H9 (cell line): Measurements from ENCODE around the gene ULK4. TPM values are rescaled to one million over a fixed set of nuclear protein-coding genes. Genes with fewer than 3 reads are reported as not detected.

ENCODE experiments used
- DNase-seq: peaks from one replicate; pipeline ENCODE4 v3.0.0-alpha.2; 2017
- H2AFZ ChIP-seq: one replicate; pipeline ENCODE4 v1.6.1; 2013; ENCODE audit warnings: mild to moderate bottlenecking, low read length, control low read depth, moderate library complexity
- H2AK5ac ChIP-seq: 2 replicates; pipeline ENCODE4 v1.6.1; 2013; ENCODE audit warnings: low read length, control low read depth, mixed read lengths; ENCODE audit not compliant: insufficient read length
- H2BK120ac ChIP-seq: one replicate; pipeline ENCODE4 v1.6.1; 2013; ENCODE audit warnings: low read depth, mild to moderate bottlenecking, low read length, control low read depth, inconsistent platforms; ENCODE audit not compliant: poor library complexity, severe bottlenecking
- H2BK12ac ChIP-seq: 2 replicates; pipeline ENCODE4 v1.6.1; 2013; ENCODE audit warnings: low read length, control low read depth, mixed read lengths, low read depth; ENCODE audit not compliant: insufficient read length
- H2BK15ac ChIP-seq: 2 replicates; pipeline ENCODE4 v1.6.1; 2013; ENCODE audit warnings: low read depth, low read length, control low read depth
- H2BK20ac ChIP-seq: one replicate; pipeline ENCODE4 v1.6.1; 2013; ENCODE audit warnings: low read depth, mild to moderate bottlenecking, low read length, control low read depth, inconsistent platforms; ENCODE audit not compliant: poor library complexity, severe bottlenecking
- H2BK5ac ChIP-seq: 2 replicates; pipeline ENCODE4 v1.6.1; 2013; ENCODE audit warnings: low read length, control low read depth, mixed read lengths; ENCODE audit not compliant: insufficient read length
- H3K14ac ChIP-seq: 2 replicates; pipeline ENCODE4 v1.6.1; 2013; ENCODE audit warnings: low read length, control low read depth; ENCODE audit not compliant: insufficient read depth
- H3K18ac ChIP-seq: 2 replicates; pipeline ENCODE4 v1.6.1; 2013; ENCODE audit warnings: low read depth, mild to moderate bottlenecking, mixed read lengths, low read length, control low read depth; ENCODE audit not compliant: insufficient read length
- H3K23ac ChIP-seq: 2 replicates; pipeline ENCODE4 v1.6.1; 2013; ENCODE audit warnings: low read length, control low read depth, mixed read lengths, low read depth; ENCODE audit not compliant: insufficient read length
- H3K23me2 ChIP-seq: 2 replicates; pipeline ENCODE4 v1.6.1; 2013; ENCODE audit warnings: low read depth, mild to moderate bottlenecking, mixed read lengths, low read length, control low read depth; ENCODE audit not compliant: insufficient read length, poor library complexity, severe bottlenecking
- H3K27ac ChIP-seq: 2 replicates; pipeline ENCODE4 v1.5.1; 2013; ENCODE audit warnings: low read length, control low read depth, mixed read lengths, low read depth; ENCODE audit not compliant: insufficient read length
- H3K27me3 ChIP-seq: 2 replicates; pipeline ENCODE4 v1.6.1; 2013; ENCODE audit warnings: low read length, control low read depth, inconsistent platforms; ENCODE audit not compliant: insufficient read depth
- H3K4ac ChIP-seq: 2 replicates; pipeline ENCODE4 v1.6.1; 2013; ENCODE audit warnings: low read depth, mild to moderate bottlenecking, control low read depth, inconsistent platforms, low read length, moderate library complexity
- H3K4me1 ChIP-seq: 2 replicates; pipeline ENCODE4 v1.6.1; 2013; ENCODE audit warnings: low read length, control low read depth, inconsistent platforms; ENCODE audit not compliant: insufficient read depth
- H3K4me2 ChIP-seq: 2 replicates; pipeline ENCODE4 v1.6.1; 2013; ENCODE audit warnings: low read length, control low read depth, mixed read lengths; ENCODE audit not compliant: insufficient read length, insufficient read depth
- H3K56ac ChIP-seq: 2 replicates; pipeline ENCODE4 v1.6.1; 2013; ENCODE audit warnings: low read depth, mild to moderate bottlenecking, mixed read lengths, low read length, control low read depth; ENCODE audit not compliant: insufficient read length
- H3K79me1 ChIP-seq: 2 replicates; pipeline ENCODE4 v1.6.1; 2013; ENCODE audit warnings: low read depth, mild to moderate bottlenecking, moderate library complexity, low read length, control low read depth, inconsistent platforms; ENCODE audit not compliant: insufficient read depth, poor library complexity, severe bottlenecking
- H3K79me2 ChIP-seq: 2 replicates; pipeline ENCODE4 v1.6.1; 2013; ENCODE audit warnings: low read length, control low read depth, inconsistent platforms; ENCODE audit not compliant: insufficient read depth
- H3K9ac ChIP-seq: 2 replicates; pipeline ENCODE4 v1.6.1; 2013; ENCODE audit warnings: low read length, control low read depth, mixed read lengths; ENCODE audit not compliant: insufficient read length; ENCODE audit errors: extremely low read depth
- H3K9me3 ChIP-seq: one replicate; pipeline ENCODE4 v1.6.1; 2013; ENCODE audit warnings: low read depth, low read length, inconsistent platforms; ENCODE audit not compliant: control insufficient read depth
- H3T11ph ChIP-seq: one replicate; pipeline ENCODE4 v1.6.1; 2013; ENCODE audit warnings: mild to moderate bottlenecking, low read length, control low read depth, inconsistent platforms
- H4K20me1 ChIP-seq: one replicate; pipeline ENCODE4 v1.6.1; 2013; ENCODE audit not compliant: control insufficient read depth, insufficient read length, insufficient read depth
- H4K5ac ChIP-seq: 2 replicates; pipeline ENCODE4 v1.6.1; 2013; ENCODE audit warnings: low read depth, mild to moderate bottlenecking, mixed read lengths, low read length, control low read depth; ENCODE audit not compliant: insufficient read length
- H4K8ac ChIP-seq: replicated peaks from 2 replicates; pipeline ENCODE4 v1.6.1; 2013; ENCODE audit warnings: low read length, control low read depth, mixed read lengths, low read depth; ENCODE audit not compliant: insufficient read length
- H4K91ac ChIP-seq: 2 replicates; pipeline ENCODE4 v1.6.1; 2013; ENCODE audit warnings: low read depth, mild to moderate bottlenecking, moderate library complexity, mixed read lengths, low read length, control low read depth; ENCODE audit not compliant: insufficient read length
- H3K27ac Mint-ChIP-seq, 3 experiments: 2 replicates in 2 of 3; 3 replicates in 1 of 3; pipeline ENCODE4 v1.8.0; 2020 to 2021; ENCODE audit warnings: mixed read lengths in 3 of 3, mild to moderate bottlenecking in 1 of 3, moderate library complexity in 1 of 3
- H3K27me3 Mint-ChIP-seq: 2 replicates; pipeline ENCODE4 v1.8.0; 2021; ENCODE audit warnings: low read depth, mild to moderate bottlenecking, moderate library complexity, mixed read lengths
- H3K36me3 Mint-ChIP-seq, 3 experiments: 2 replicates in 2 of 3; 3 replicates in 1 of 3; pipeline ENCODE4 v1.8.0; 2020 to 2021; ENCODE audit warnings: low read depth in 3 of 3, mixed read lengths in 3 of 3; ENCODE audit not compliant: insufficient read depth in 1 of 3
- H3K4me1 Mint-ChIP-seq, 2 experiments: 2 replicates each; pipeline ENCODE4 v1.8.0; 2020; ENCODE audit warnings: mixed read lengths in 2 of 2
- H3K4me3 Mint-ChIP-seq, 2 experiments: 2 replicates in 1 of 2; 3 replicates in 1 of 2; pipeline ENCODE4 v1.8.0; 2020 to 2021; ENCODE audit warnings: mild to moderate bottlenecking in 2 of 2, mixed read lengths in 2 of 2, moderate library complexity in 1 of 2
- H3K9me3 Mint-ChIP-seq, 2 experiments: 2 replicates in 1 of 2; 3 replicates in 1 of 2; pipeline ENCODE4 v1.8.0; 2020; ENCODE audit warnings: mild to moderate bottlenecking in 2 of 2, mixed read lengths in 2 of 2, moderate library complexity in 1 of 2
- WGBS: extraction: QIAGEN DNeasy Blood & Tissue Kit; methylation state at CpG from one replicate; pipeline ENCODE4 v1.1.7; 2013; ENCODE audit warnings: missing lambda C conversion rate, low lambda C conversion rate, mixed read lengths; ENCODE audit not compliant: insufficient read length; ENCODE audit errors: extremely low coverage; 5-methylcytosine and 5-hydroxymethylcytosine counted together
- total RNA-seq: library from RNA; stranded (reverse); gene quantifications from 2 replicates; pipeline ENCODE4 v1.2.1, GENCODE V29; 2021
- TF ChIP-seq, protein P1 (sequence below): fragments of 200-600 bp; sonication (generic); conservative IDR thresholded peaks from 3 replicates; pipeline ENCODE4 v1.8.0; 2021; ENCODE audit warnings: antibody characterized with exemption, mild to moderate bottlenecking

Gene ULK4
- total RNA-seq, 1 experiment from 2014 or later: 12.9 TPM

- Histone ChIP-seq H3K56ac (no peak overlapping the region), H3K27me3 (no peaks in the 10 kb centered on the region), H2BK12ac (no peak overlapping the region), H3K4me1 (no peaks in the 10 kb centered on the region), H3K18ac (no peak overlapping the region), H3K9ac (no peak overlapping the region), H2BK15ac (no peak overlapping the region), H4K5ac (no peak overlapping the region), H2BK5ac (no peak overlapping the region), H3K79me2 (no peaks in the 10 kb centered on the region), H3K27ac (no peak overlapping the region), H3K9me3 (peaks cover 11% of the 10 kb centered on the region), H2BK20ac (no peak overlapping the region), H2BK120ac (no peak overlapping the region), H2AK5ac (no peak overlapping the region), H3T11ph (no peak overlapping the region), H4K20me1 (no peaks in the 10 kb centered on the region), H3K23ac (no peak overlapping the region), H3K14ac (no peak overlapping the region), H3K4me2 (no peak overlapping the region), H4K8ac (no peak overlapping the region), H3K23me2 (no peaks in the 10 kb centered on the region), H2AFZ (no peak overlapping the region), H4K91ac (no peak overlapping the region), H3K4ac (no peak overlapping the region), H3K79me1 (no peaks in the 10 kb centered on the region)
- H3K9me3 Mint-ChIP-seq: peaks cover 15 to 17% of the 10 kb centered on the region in 2 experiments
- TF ChIP-seq, protein P1, sequence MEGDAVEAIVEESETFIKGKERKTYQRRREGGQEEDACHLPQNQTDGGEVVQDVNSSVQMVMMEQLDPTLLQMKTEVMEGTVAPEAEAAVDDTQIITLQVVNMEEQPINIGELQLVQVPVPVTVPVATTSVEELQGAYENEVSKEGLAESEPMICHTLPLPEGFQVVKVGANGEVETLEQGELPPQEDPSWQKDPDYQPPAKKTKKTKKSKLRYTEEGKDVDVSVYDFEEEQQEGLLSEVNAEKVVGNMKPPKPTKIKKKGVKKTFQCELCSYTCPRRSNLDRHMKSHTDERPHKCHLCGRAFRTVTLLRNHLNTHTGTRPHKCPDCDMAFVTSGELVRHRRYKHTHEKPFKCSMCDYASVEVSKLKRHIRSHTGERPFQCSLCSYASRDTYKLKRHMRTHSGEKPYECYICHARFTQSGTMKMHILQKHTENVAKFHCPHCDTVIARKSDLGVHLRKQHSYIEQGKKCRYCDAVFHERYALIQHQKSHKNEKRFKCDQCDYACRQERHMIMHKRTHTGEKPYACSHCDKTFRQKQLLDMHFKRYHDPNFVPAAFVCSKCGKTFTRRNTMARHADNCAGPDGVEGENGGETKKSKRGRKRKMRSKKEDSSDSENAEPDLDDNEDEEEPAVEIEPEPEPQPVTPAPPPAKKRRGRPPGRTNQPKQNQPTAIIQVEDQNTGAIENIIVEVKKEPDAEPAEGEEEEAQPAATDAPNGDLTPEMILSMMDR: no peak
- no peak overlapping the region for H3K27ac Mint-ChIP-seq
- DNase-seq: no peak
- H3K27me3 Mint-ChIP-seq: no peaks in the 10 kb centered on the region
- WGBS: no CpG with 5 or more reads among the region's 3 CpGs
- peaks cover 10 to 26% (median 17%) of the 10 kb centered on the region in 3 experiments for H3K36me3 Mint-ChIP-seq
- H3K4me1 Mint-ChIP-seq: no peaks in the 10 kb centered on the region
- H3K4me3 Mint-ChIP-seq: no peak overlapping the region
These were observed 300.1 kb downstream of the ULK4 start for GRCh38 chr3:41661796-41662195.
